Omental fat pad (tissue), 4 donors: ENCODE measurements around the gene TRABD2A. TPM values are rescaled to one million over a fixed set of nuclear protein-coding genes. Genes with fewer than 3 reads are reported as not detected.

Experiments used
- ATAC-seq: fragments of 150-250 bp; one replicate; pipeline ENCODE4 v1.9.1; 2016; ENCODE audit warnings: mild to moderate bottlenecking, moderate library complexity; ENCODE audit not compliant: low FRiP score
- DNase-seq: peaks from one replicate; pipeline ENCODE4 v3.0.0-alpha.2; 2019; ENCODE audit warnings: low spot score
- total RNA-seq, 4 donors: library from RNA; depleted of rRNA; stranded (reverse); fragments of >200 nt; gene quantifications; one replicate each; pipeline ENCODE4 v1.1.0, GENCODE V29; 2016
- TF ChIP-seq, protein P1 (sequence below), 3 donors: fragments of 450-650 bp; IDR thresholded peaks; one replicate each; pipeline ENCODE4 v1.5.1; 2016 to 2017; ENCODE audit warnings: antibody characterized with exemption in 3 of 3, mild to moderate bottlenecking in 3 of 3, moderate library complexity in 2 of 3

Gene TRABD2A
- total RNA-seq, 4 donors from 2014 or later = 5.3 to 9.0 (median 6.4) TPM

- TF ChIP-seq, protein P1, sequence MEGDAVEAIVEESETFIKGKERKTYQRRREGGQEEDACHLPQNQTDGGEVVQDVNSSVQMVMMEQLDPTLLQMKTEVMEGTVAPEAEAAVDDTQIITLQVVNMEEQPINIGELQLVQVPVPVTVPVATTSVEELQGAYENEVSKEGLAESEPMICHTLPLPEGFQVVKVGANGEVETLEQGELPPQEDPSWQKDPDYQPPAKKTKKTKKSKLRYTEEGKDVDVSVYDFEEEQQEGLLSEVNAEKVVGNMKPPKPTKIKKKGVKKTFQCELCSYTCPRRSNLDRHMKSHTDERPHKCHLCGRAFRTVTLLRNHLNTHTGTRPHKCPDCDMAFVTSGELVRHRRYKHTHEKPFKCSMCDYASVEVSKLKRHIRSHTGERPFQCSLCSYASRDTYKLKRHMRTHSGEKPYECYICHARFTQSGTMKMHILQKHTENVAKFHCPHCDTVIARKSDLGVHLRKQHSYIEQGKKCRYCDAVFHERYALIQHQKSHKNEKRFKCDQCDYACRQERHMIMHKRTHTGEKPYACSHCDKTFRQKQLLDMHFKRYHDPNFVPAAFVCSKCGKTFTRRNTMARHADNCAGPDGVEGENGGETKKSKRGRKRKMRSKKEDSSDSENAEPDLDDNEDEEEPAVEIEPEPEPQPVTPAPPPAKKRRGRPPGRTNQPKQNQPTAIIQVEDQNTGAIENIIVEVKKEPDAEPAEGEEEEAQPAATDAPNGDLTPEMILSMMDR (IDR thresholded peaks at IDR 0.05) = no peak
- DNase-seq (no peak), ATAC-seq (no peak)
These were observed 50.0 kb downstream of the TRABD2A start for GRCh38 chr2:84830758-84831500.

- peak; percentile 38 for ATAC-seq
- TF ChIP-seq, protein P1 (IDR thresholded peaks at IDR 0.05) = no peak
- no peak for DNase-seq
These were observed 50.8 kb downstream of the TRABD2A start for GRCh38 chr2:84830095-84830494.

GRCh38 chr2:84829693-84830092 lies 51.2 kb downstream of the TRABD2A start:
- ATAC-seq (no peak), DNase-seq (no peak)
- TF ChIP-seq, protein P1 (IDR thresholded peaks at IDR 0.05) = no peak

DNA sequence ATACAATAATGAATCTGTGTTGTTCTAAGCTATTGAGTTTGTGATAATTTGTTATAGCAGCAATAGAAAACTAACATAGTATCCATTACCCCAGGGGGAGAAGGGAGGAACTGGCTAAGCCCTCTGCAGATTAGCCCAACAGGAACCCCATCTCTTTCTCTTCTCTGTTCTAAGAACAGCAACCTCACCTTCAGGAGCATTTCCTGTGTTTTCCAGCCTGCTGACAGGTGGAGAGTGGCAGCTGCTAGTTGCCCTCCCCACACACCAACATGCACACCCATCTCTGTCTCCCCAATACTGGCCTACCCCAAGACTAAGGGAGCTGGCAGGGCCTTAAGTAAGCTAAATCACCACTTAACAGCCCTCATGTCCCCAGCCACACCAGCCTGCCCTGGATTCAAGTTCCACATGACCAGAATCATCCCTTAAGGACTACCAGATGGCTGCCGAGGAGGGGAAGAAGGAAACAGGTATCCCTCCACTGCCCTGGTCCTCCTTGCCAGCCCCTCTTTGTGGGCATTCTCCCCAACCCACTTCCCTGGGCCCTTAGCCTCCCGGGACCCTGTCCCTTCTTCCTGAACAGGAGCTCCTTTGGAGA lies 52.8 kb downstream of the TRABD2A start:
- TF ChIP-seq, protein P1 (IDR thresholded peaks at IDR 0.05) = no peak
- ATAC-seq (no peak), DNase-seq (no peak)

DNA sequence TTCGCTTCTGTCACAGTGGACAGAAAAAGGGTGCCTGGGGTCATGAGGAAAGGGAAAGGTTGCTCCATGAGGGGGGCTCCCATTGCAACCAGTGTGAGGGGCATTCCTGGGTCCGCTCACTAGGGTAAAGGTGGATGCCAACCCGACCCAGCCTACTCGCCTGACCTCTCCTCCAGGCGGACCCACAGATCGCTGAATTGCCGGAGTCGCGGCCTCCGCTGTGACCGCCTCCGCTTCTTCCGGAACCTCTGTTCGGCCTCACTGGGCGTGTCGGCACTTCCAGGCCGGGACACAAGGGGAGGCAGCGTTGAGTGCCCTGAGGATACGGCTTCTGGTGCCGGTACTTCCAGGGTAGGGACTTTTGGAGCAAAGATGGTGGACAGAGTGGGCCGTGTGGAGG lies 57.1 kb downstream of the TRABD2A start:
- DNase-seq = no peak

GRCh38 chr2:84823229-84823628 lies 57.7 kb downstream of the TRABD2A start:
- DNase-seq = no peak
- no peak for ATAC-seq
- TF ChIP-seq, protein P1 (IDR thresholded peaks at IDR 0.05) = no peak

More for the DNA sequence above, 57.1 kb downstream of the TRABD2A start:
- ATAC-seq = no peak
- TF ChIP-seq, protein P1 (IDR thresholded peaks at IDR 0.05) = no peak

DNA sequence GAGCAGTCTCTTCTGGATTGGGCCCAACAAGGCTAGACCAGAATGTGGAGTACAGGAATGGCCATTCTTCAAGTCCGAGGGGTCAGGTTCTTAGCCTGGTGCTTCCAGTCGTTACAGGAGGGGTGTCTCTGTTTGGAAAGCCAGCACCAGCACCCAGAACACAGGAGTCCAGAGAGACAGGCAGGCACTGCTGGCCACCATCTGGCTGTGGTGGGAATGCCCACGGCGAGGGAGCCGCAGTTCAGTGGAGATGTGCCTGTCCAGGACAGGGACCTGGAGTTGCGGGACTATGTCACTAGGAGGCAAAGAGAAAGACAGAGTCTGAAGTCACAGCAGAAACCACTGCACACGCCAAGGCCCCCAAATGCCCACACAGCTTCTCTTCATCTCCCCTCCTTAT lies 59.1 kb downstream of the TRABD2A start:
- TF ChIP-seq, protein P1 (IDR thresholded peaks at IDR 0.05) = no peak
- DNase-seq = no peak
- no peak for ATAC-seq
